ES-I3 (cell line): ENCODE data around the gene SMIM45.
"Not testable (repeated sequence)": the region's sequence is repeated elsewhere in the genome, so short reads cannot be mapped to it uniquely, and the experiment has no call there.

ENCODE experiments used
- H3K36me3 ChIP-seq: 2 replicates; pipeline ENCODE4 v1.6.1; 2013; ENCODE audit warnings: mild to moderate bottlenecking, low read length, control low read depth, moderate library complexity; ENCODE audit not compliant: insufficient read depth
- H3K4me1 ChIP-seq: 2 replicates; pipeline ENCODE4 v1.6.1; 2013; ENCODE audit warnings: mild to moderate bottlenecking, control low read depth, low read length; ENCODE audit not compliant: insufficient read depth
- H3K9ac ChIP-seq: 2 replicates; pipeline ENCODE4 v1.6.1; 2013; ENCODE audit warnings: low read depth, mild to moderate bottlenecking, low read length, moderate library complexity
- H3K9me3 ChIP-seq: 2 replicates; pipeline ENCODE4 v1.6.1; 2013; ENCODE audit warnings: mild to moderate bottlenecking, low read length, moderate library complexity; ENCODE audit not compliant: control insufficient read depth, insufficient read depth

Gene SMIM45

GRCh38 chr22:41936894-41937169, 15.1 kb upstream of the SMIM45 start:
- Histone ChIP-seq H3K9ac (no peak overlapping the region), H3K4me1 (no peaks in the 10 kb centered on the region), H3K9me3 (no peaks in the 10 kb centered on the region), H3K36me3 (peaks cover 4% of the 10 kb centered on the region; the same call in 1 of the 2 replicates)

GRCh38 chr22:41939981-41940831, 11.7 kb upstream of the SMIM45 start:
- Histone ChIP-seq H3K36me3 (peaks cover 14% of the 10 kb centered on the region), H3K9ac (no peak overlapping the region), H3K9me3 (no peaks in the 10 kb centered on the region), H3K4me1 (peaks cover 10% of the 10 kb centered on the region; the same call in 1 of the 2 replicates)

- Histone ChIP-seq H3K36me3 (peaks cover 14% of the 10 kb centered on the region), H3K4me1 (peaks cover 10% of the 10 kb centered on the region; the same call in 1 of the 2 replicates), H3K9me3 (no peaks in the 10 kb centered on the region), H3K9ac (no peak overlapping the region)
Observed at GRCh38 chr22:41940832-41941765, 10.9 kb upstream of the SMIM45 start.

GRCh38 chr22:41943661-41944209, 8.2 kb upstream of the SMIM45 start:
- Histone ChIP-seq H3K4me1 (peaks cover 10% of the 10 kb centered on the region; the same call in 1 of the 2 replicates), H3K9me3 (no peaks in the 10 kb centered on the region), H3K36me3 (peaks cover 10% of the 10 kb centered on the region), H3K9ac (no peak overlapping the region)

- Histone ChIP-seq H3K4me1 (peaks cover 10% of the 10 kb centered on the region), H3K36me3 (peaks cover 10% of the 10 kb centered on the region), H3K9ac (peak within 1 kb of the TSS; percentile 65), H3K9me3 (no peaks in the 10 kb centered on the region)
Observed at GRCh38 chr22:41946629-41947423, 5.1 kb upstream of the SMIM45 start, which contains the start of gene CENPM. Gene CENPM, minus strand, starts transcription at chr22:41947152. Its CDS starts 76 bp downstream, at chr22:41947076.

GRCh38 chr22:41947424-41948080, 4.4 kb upstream of the SMIM45 start:
- Histone ChIP-seq H3K9ac (peak overlapping the region; percentile 65), H3K4me1 (peaks cover 10% of the 10 kb centered on the region)

GRCh38 chr22:41948142-41948541, 3.8 kb upstream of the SMIM45 start:
- Histone ChIP-seq H3K9ac (no peak overlapping the region), H3K36me3 (peaks cover 7% of the 10 kb centered on the region), H3K4me1 (peaks cover 12% of the 10 kb centered on the region), H3K9me3 (no peaks in the 10 kb centered on the region)

More at GRCh38 chr22:41947424-41948080, 4.4 kb upstream of the SMIM45 start:
- H3K9me3 ChIP-seq: no peaks in the 10 kb centered on the region
- peaks cover 10% of the 10 kb centered on the region for H3K36me3 ChIP-seq

GRCh38 chr22:41948928-41949296, 3.0 kb upstream of the SMIM45 start:
- not testable (repeated sequence) for H3K9ac ChIP-seq, H3K9me3 ChIP-seq, H3K36me3 ChIP-seq, H3K4me1 ChIP-seq

GRCh38 chr22:41949297-41949965, 2.5 kb upstream of the SMIM45 start:
- no peaks in the 10 kb centered on the region for H3K9me3 ChIP-seq
- no peak overlapping the region for H3K9ac ChIP-seq
- H3K36me3 ChIP-seq: peaks cover 3% of the 10 kb centered on the region; the same call in 1 of the 2 replicates
- H3K4me1 ChIP-seq: peaks cover 5% of the 10 kb centered on the region; the same call in 1 of the 2 replicates

GRCh38 chr22:41952713-41953112, 763 bp downstream of the SMIM45 start:
- Histone ChIP-seq H3K4me1 (peaks cover 3% of the 10 kb centered on the region; the same call in 1 of the 2 replicates), H3K9me3 (no peaks in the 10 kb centered on the region; the same call in 1 of the 2 replicates), H3K36me3 (no peaks in the 10 kb centered on the region), H3K9ac (no peak overlapping the region)

- H3K4me1 ChIP-seq: no peaks in the 10 kb centered on the region; the same call in 1 of the 2 replicates
- no peaks in the 10 kb centered on the region; the same call in 1 of the 2 replicates for H3K36me3 ChIP-seq
- H3K9ac ChIP-seq: peak overlapping the region; percentile 38; the same call in 1 of the 2 replicates
- no peaks in the 10 kb centered on the region; the same call in 1 of the 2 replicates for H3K9me3 ChIP-seq
Observed at GRCh38 chr22:41957941-41958556, 6.1 kb downstream of the SMIM45 start.

- H3K9me3 ChIP-seq: no peaks in the 10 kb centered on the region
- no peaks in the 10 kb centered on the region for H3K36me3 ChIP-seq
- H3K9ac ChIP-seq: no peak overlapping the region
- H3K4me1 ChIP-seq: peaks cover under 1% of the 10 kb centered on the region; the same call in 1 of the 2 replicates
Observed at GRCh38 chr22:41963453-41964111, 11.6 kb downstream of the SMIM45 start.
